Measurements from ENCODE around the gene VBP1. TPM values are rescaled to one million over a fixed set of nuclear protein-coding genes. Genes with fewer than 3 reads are reported as not detected.
"Not testable (repeated sequence)": the region's sequence is repeated elsewhere in the genome, so short reads cannot be mapped to it uniquely, and the experiment has no call there.

The VBP1 gene
- total RNA-seq, 1 experiment from 2014 or later = 126 TPM

GRCh38 chrX:155218777-155219176 is 2.5 kb downstream of the VBP1 start:
- ChIA-PET CTCF (no interaction called here), POLR2A (no interaction called here)
- no peak for DNase-seq (ENCODE audit: low read depth, low spot score)
- intact Hi-C loops (cut with micrococcal nuclease; ENCODE audit: unreplicated experiment) = loop anchor here (10.0 kb wide), 2 partner anchors 124 to 234 kb away; no protein-coding TSS in a partner anchor
- Histone ChIP-seq H3K9me3 (ENCODE audit: control insufficient read depth, insufficient read depth, low read depth, low read length) (no peaks in the 10 kb centered on the region), H3K4me3 (ENCODE audit: low read depth in 2 of 2, low read length in 2 of 2) (no peak overlapping the region), H3K27me3 (ENCODE audit: control insufficient read depth, insufficient read depth, low read length) (no peaks in the 10 kb centered on the region), H3K4me1 (ENCODE audit: control insufficient read depth, insufficient read depth, low read length) (peaks cover 21% of the 10 kb centered on the region), H3K36me3 (ENCODE audit: control insufficient read depth, insufficient read depth, low read length) (peaks cover 9% of the 10 kb centered on the region; the same call in 1 of the 2 replicates), H3K27ac (ENCODE audit: low read length) (no peak overlapping the region)
- ATAC-seq = no peak
- no peak for TF ChIP-seq CTCF (IDR thresholded peaks at IDR 0.05)
- no peak for TF ChIP-seq SIN3A (IDR thresholded peaks at IDR 0.05; ENCODE audit: borderline replicate concordance, insufficient read depth, low read depth, low read length)
- TF ChIP-seq POLR2AphosphoS5 (IDR thresholded peaks at IDR 0.05; ENCODE audit: low read depth, low read length) = no peak
- TF ChIP-seq REST (IDR thresholded peaks at IDR 0.05; ENCODE audit: insufficient read depth in 1 of 2, low read depth in 2 of 2, low read length in 1 of 2) = no peak
- no peak for TF ChIP-seq TCF7L2 (IDR thresholded peaks at IDR 0.05; ENCODE audit: low read depth, low read length)
- in situ Hi-C loops (cut with HindIII; ENCODE audit: low pct_unique_long_range_greater_than_20kb, low sequenced_read_pairs) = no loop called here
- no TSS peak for BruUV-seq (replicated peaks)

GRCh38 chrX:155221351-155221750 is 5.1 kb downstream of the VBP1 start:
- in situ Hi-C loops (cut with HindIII; ENCODE audit: low pct_unique_long_range_greater_than_20kb, low sequenced_read_pairs) = no loop called here
- ChIA-PET CTCF (no interaction called here), POLR2A (no interaction called here)
- TF ChIP-seq REST (IDR thresholded peaks at IDR 0.05; ENCODE audit: insufficient read depth in 1 of 2, low read depth in 2 of 2, low read length in 1 of 2) = no peak
- TF ChIP-seq POLR2AphosphoS5 (IDR thresholded peaks at IDR 0.05; ENCODE audit: low read depth, low read length) = no peak
- TF ChIP-seq TCF7L2 (IDR thresholded peaks at IDR 0.05; ENCODE audit: low read depth, low read length) = no peak
- H3K27me3 ChIP-seq (ENCODE audit: control insufficient read depth, insufficient read depth, low read length) = no peaks in the 10 kb centered on the region
- intact Hi-C loops (cut with micrococcal nuclease; ENCODE audit: unreplicated experiment) = no loop called here
- H3K4me1 ChIP-seq (ENCODE audit: control insufficient read depth, insufficient read depth, low read length) = peaks cover 14% of the 10 kb centered on the region
- H3K9me3 ChIP-seq (ENCODE audit: control insufficient read depth, insufficient read depth, low read depth, low read length) = no peaks in the 10 kb centered on the region
- H3K27ac ChIP-seq (ENCODE audit: low read length) = no peak overlapping the region
- H3K36me3 ChIP-seq (ENCODE audit: control insufficient read depth, insufficient read depth, low read length) = peaks cover 14% of the 10 kb centered on the region; the same call in 1 of the 2 replicates
- BruUV-seq (replicated peaks) = no TSS peak
- ATAC-seq (no peak), DNase-seq (ENCODE audit: low read depth, low spot score) (no peak)
- no peak overlapping the region for H3K4me3 ChIP-seq (ENCODE audit: low read depth in 2 of 2, low read length in 2 of 2)

GRCh38 chrX:155223746-155224145 is 7.5 kb downstream of the VBP1 start:
- ATAC-seq; H3K27ac ChIP-seq (ENCODE audit: low read length); BruUV-seq (replicated peaks); POLR2A ChIA-PET; CTCF ChIA-PET; H3K4me3 ChIP-seq (ENCODE audit: low read depth in 2 of 2, low read length in 2 of 2); DNase-seq (ENCODE audit: low read depth, low spot score); intact Hi-C loops (cut with micrococcal nuclease; ENCODE audit: unreplicated experiment); in situ Hi-C loops (cut with HindIII; ENCODE audit: low pct_unique_long_range_greater_than_20kb, low sequenced_read_pairs); H3K4me1 ChIP-seq (ENCODE audit: control insufficient read depth, insufficient read depth, low read length); H3K9me3 ChIP-seq (ENCODE audit: control insufficient read depth, insufficient read depth, low read depth, low read length); H3K27me3 ChIP-seq (ENCODE audit: control insufficient read depth, insufficient read depth, low read length): not testable (repeated sequence)
- peaks cover 22% of the 10 kb centered on the region for H3K36me3 ChIP-seq (ENCODE audit: control insufficient read depth, insufficient read depth, low read length)

All from Panc1 (cell line).